Prostate gland (tissue), 2 donors: ENCODE measurements around the gene PLXNB1. TPM values are rescaled to one million over a fixed set of nuclear protein-coding genes. Genes with fewer than 3 reads are reported as not detected.
A peak's percentile ranks its signal among the peaks of the same experiment; 100 is the strongest.

Experiments used
- DNase-seq: peaks from one replicate; pipeline ENCODE4 v3.0.0-alpha.2; 2019; ENCODE audit warnings: low spot score
- H3K27ac ChIP-seq, 2 donors: fragments of 200-600 bp; sonication (generic); 2 replicates each; pipeline ENCODE4 v1.5.1; 2017 to 2019
- H3K27me3 ChIP-seq: fragments of 200-600 bp; sonication (generic); replicated peaks from 2 replicates; pipeline ENCODE4 v1.5.1; 2019; ENCODE audit not compliant: insufficient read depth
- H3K36me3 ChIP-seq, 2 donors: fragments of 200-600 bp; sonication (generic); 1 replicate in 1 of 2; 2 replicates in 1 of 2; pipeline versions ENCODE4 v1.5.1 to v1.8.1; 2017 to 2019
- H3K4me1 ChIP-seq: fragments of 200-600 bp; sonication (generic); replicated peaks from 2 replicates; pipeline ENCODE4 v1.5.1; 2019
- H3K4me3 ChIP-seq, 2 donors: fragments of 200-600 bp; sonication (generic); 2 replicates each; pipeline ENCODE4 v1.5.1; 2017 to 2019
- H3K9me3 ChIP-seq: fragments of 200-600 bp; sonication (generic); 2 replicates; pipeline ENCODE4 v1.5.1; 2017
- POLR2A ChIP-seq: fragments of 450-650 bp; IDR thresholded peaks from one replicate; pipeline ENCODE4 v1.6.1; 2016; ENCODE audit warnings: antibody characterized with exemption, mild to moderate bottlenecking
- POLR2AphosphoS5 ChIP-seq: sonication (generic); formaldehyde crosslinking; IDR thresholded peaks from one replicate; pipeline ENCODE4 v1.6.1; 2017; ENCODE audit warnings: antibody characterized with exemption
- WGBS: methylation state at CpG from one replicate; pipeline ENCODE4 v1.1.5; 2018; 5-methylcytosine and 5-hydroxymethylcytosine counted together
- intact Hi-C: fragments of 100-400 bp; cut with DNase I; formaldehyde crosslinking; loops from one replicate; pipeline ENCODE4 v1.14.2; 2022
- total RNA-seq, 2 donors: library from RNA; depleted of rRNA; stranded (reverse); fragments of >200 nt; gene quantifications; one replicate each; pipeline ENCODE4 v1.1.0, GENCODE V29; 2016
- TF ChIP-seq, protein P1 (sequence below), 4 experiments: fragments of 200-600 bp in 2 of 4; fragments of 450-650 bp in 2 of 4; sonication (generic) in 2 of 4; IDR thresholded peaks; 1 replicate in 3 of 4; 2 replicates in 1 of 4; pipeline ENCODE4 v1.5.1; 2016 to 2019; ENCODE audit warnings: antibody characterized with exemption in 4 of 4, mild to moderate bottlenecking in 2 of 4, moderate library complexity in 2 of 4

The PLXNB1 gene
- total RNA-seq, 2 donors from 2014 or later: 115 to 182 TPM

DNA sequence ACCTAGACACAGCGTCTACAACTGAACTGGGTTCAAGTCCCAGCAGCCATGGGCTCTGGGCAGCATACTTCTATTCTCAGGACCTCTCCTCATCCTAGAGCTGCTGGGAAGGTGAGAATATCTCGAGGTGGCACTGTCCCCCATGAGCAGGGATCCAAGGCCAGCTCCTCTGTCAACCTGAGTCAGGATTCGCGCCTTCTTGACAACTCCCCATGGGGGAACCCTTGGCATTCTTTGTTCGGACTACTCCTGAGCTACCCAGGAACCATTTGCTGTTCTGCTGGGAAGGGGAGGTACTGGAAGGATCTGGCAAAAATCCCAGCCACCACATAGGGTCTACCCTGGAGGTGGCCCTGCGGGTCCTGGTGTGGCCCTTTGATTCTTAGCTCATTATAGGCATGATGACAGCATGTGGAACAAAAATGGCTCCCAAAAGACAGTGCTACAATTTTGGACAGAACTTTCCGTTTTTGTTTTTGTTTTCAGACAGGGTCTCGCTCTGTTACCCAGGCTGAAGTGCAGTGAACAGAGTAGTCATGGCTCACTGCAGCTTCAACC lies 22.3 kb downstream of the PLXNB1 start:
- Histone ChIP-seq H3K4me1 (no peaks in the 10 kb centered on the region), H3K36me3 (peaks cover 33 to 39% of the 10 kb centered on the region in 2 donors), H3K4me3 (no peak overlapping the region), H3K27ac (no peak overlapping the region), H3K9me3 (no peaks in the 10 kb centered on the region), H3K27me3 (no peaks in the 10 kb centered on the region)
- DNase-seq: peak; percentile 2
- TF ChIP-seq POLR2AphosphoS5: no peak
- TF ChIP-seq, protein P1, sequence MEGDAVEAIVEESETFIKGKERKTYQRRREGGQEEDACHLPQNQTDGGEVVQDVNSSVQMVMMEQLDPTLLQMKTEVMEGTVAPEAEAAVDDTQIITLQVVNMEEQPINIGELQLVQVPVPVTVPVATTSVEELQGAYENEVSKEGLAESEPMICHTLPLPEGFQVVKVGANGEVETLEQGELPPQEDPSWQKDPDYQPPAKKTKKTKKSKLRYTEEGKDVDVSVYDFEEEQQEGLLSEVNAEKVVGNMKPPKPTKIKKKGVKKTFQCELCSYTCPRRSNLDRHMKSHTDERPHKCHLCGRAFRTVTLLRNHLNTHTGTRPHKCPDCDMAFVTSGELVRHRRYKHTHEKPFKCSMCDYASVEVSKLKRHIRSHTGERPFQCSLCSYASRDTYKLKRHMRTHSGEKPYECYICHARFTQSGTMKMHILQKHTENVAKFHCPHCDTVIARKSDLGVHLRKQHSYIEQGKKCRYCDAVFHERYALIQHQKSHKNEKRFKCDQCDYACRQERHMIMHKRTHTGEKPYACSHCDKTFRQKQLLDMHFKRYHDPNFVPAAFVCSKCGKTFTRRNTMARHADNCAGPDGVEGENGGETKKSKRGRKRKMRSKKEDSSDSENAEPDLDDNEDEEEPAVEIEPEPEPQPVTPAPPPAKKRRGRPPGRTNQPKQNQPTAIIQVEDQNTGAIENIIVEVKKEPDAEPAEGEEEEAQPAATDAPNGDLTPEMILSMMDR (IDR thresholded peaks at IDR 0.05): no peak
- no peak for TF ChIP-seq POLR2A
- 85% methylated on average over 8 of the region's 8 CpGs for WGBS
- intact Hi-C loops: no loop called here

DNA sequence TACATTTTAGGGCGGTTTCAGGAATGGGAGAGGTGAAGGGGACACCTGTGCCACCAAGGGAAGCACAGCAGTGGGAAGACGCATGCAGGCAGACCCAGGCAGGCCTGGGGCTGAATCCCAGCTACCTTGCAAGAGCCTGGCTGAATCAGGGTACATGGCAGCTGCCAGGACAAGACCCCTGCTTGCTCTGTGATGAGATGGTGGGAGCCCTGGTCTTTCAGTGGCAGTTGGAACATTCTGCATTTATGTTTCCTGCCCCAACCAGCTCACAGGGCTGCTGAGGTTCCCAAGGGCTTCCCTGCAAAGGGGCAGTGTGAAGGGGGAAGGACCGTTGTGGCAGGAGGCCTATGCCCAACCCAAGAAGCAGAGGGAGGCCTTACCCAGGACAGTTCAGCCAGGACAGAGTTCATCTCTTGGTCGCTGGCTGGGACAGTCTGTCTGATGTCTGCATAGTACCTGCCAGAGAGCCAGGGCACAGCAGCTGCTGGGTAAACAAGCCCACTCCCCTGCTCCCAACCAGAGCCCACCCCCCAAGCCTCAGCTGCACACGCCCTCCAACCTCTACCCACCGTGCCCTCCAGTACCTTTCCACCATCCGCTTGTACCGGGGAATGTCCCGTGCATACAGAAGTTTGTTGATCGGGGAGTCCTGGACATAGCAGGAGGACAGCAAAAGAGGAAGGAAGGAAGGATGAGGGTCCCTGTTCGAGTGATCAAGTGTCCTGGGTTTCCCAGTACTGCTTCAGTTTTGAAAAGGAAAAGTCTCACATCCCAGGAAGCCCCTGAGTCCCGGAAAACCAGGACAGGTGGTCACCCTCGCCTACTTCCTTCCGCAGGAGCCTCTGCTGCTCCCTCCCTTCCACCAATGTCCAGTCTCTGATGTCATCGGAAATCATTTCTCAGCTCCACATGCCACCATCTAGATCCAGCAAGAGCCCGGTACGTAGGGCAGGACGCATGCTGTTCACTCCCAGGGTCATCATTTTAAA lies 23.1 kb downstream of the PLXNB1 start:
- H3K9me3 ChIP-seq: no peaks in the 10 kb centered on the region
- DNase-seq: peak; percentile 3
- peaks cover 26 to 33% of the 10 kb centered on the region in 2 donors for H3K36me3 ChIP-seq
- H3K4me3 ChIP-seq: no peak overlapping the region
- TF ChIP-seq POLR2AphosphoS5 (no peak), POLR2A (no peak)
- TF ChIP-seq, protein P1 (IDR thresholded peaks at IDR 0.05): no peak
- H3K4me1 ChIP-seq: no peaks in the 10 kb centered on the region
- no peaks in the 10 kb centered on the region for H3K27me3 ChIP-seq
- no peak overlapping the region for H3K27ac ChIP-seq
- intact Hi-C loops: no loop called here
- WGBS: 85% methylated on average over 18 of the region's 18 CpGs

DNA sequence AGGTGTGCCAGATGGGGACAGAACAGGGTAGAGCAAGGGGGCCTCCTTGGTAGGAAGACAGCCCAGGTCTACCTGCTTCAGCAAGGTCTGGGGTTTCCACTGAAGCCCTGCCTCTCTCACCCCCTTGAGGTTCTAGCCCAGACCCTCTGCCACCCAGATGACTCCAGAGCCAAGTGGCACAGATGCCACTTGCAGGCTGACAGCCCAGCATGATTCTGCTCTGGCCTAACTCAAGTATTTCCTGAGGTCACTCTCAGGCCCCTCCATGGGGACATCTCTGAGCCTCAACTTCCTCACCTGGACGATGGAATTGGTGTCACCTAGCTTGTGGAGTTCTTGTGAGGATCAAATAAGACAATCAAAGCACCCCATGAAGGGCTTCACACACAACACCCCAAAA lies 23.9 kb downstream of the PLXNB1 start:
- no peak for DNase-seq
- Histone ChIP-seq H3K36me3 (peaks cover 26% of the 10 kb centered on the region in 2 donors), H3K27ac (no peak overlapping the region), H3K4me1 (no peaks in the 10 kb centered on the region), H3K27me3 (no peaks in the 10 kb centered on the region), H3K9me3 (no peaks in the 10 kb centered on the region), H3K4me3 (no peak overlapping the region)
- 80% methylated on average over 1 of the region's 1 CpG for WGBS
- TF ChIP-seq POLR2A (no peak), POLR2AphosphoS5 (no peak)
- TF ChIP-seq, protein P1 (IDR thresholded peaks at IDR 0.05): no peak
- intact Hi-C loops: no loop called here

DNA sequence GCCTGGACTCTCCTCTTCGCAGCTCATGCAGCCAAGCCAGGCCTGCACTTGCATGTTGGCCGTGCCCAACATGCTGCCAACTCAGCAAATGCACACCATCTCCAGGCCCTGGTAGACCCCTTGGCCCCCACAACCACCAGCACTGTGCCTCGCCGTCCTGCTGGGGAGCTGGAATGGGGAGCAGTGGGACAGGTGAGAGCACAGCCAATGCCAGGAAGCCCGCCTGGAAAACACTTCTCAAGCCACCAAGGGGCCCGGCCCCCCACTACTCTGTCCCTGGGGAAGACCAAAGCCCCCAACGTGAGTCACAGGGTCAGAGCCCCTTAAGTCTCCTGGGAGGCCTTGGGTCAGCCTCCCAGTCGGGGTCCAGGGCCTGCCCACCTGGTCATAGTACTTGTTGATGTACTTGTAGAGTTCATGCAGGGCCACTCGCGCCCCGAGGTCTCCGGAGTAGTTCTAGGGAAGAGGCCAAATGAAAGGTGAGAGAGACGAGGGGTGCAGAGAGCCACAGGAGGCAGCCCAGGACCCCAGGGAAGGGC lies 24.5 kb downstream of the PLXNB1 start:
- DNase-seq: peak; percentile 3
- H3K36me3 ChIP-seq: peaks cover 21 to 26% of the 10 kb centered on the region in 2 donors
- intact Hi-C loops: no loop called here
- H3K4me1 ChIP-seq: no peaks in the 10 kb centered on the region
- no peak overlapping the region for H3K27ac ChIP-seq
- TF ChIP-seq, protein P1 (IDR thresholded peaks at IDR 0.05): no peak
- TF ChIP-seq POLR2A (no peak), POLR2AphosphoS5 (no peak)
- no peak overlapping the region for H3K4me3 ChIP-seq
- WGBS: 71% methylated on average over 13 of the region's 13 CpGs
- H3K27me3 ChIP-seq: no peaks in the 10 kb centered on the region
- no peaks in the 10 kb centered on the region for H3K9me3 ChIP-seq
